HepG2 (cell line): ENCODE data around the gene CCNB1. TPM values are rescaled to one million over a fixed set of nuclear protein-coding genes. Genes with fewer than 3 reads are reported as not detected.
A peak's percentile ranks its signal among the peaks of the same experiment; 100 is the strongest.

ENCODE experiments used
- CHD4 ChIP-seq: fragments of 200-600 bp; sonication (generic); IDR thresholded peaks from 2 replicates; pipeline ENCODE4 v1.7.0; 2017; ENCODE audit warnings: mild to moderate bottlenecking, low read length, borderline replicate concordance
- HNF1B ChIP-seq: sonication (generic); formaldehyde crosslinking; IDR thresholded peaks from 2 replicates; pipeline ENCODE4 v1.5.1; 2020; ENCODE audit warnings: mild to moderate bottlenecking, moderate library complexity, missing genetic modification reagents
- HNF4A ChIP-seq: sonication (generic); formaldehyde crosslinking; IDR thresholded peaks from 2 replicates; pipeline ENCODE4 v1.4.0; 2020; ENCODE audit warnings: missing genetic modification reagents
- MAFF ChIP-seq: IDR thresholded peaks from 2 replicates; pipeline ENCODE4 v1.6.1; 2011; ENCODE audit warnings: low read depth, low read length, improper control_type of control experiment
- MAFK ChIP-seq, 2 experiments: IDR thresholded peaks in 1 of 2; conservative IDR thresholded peaks in 1 of 2; 2 replicates each; pipeline ENCODE4 v1.6.1; 2011; ENCODE audit warnings: improper control_type of control experiment in 2 of 2, low read length in 2 of 2
- MXI1 ChIP-seq: IDR thresholded peaks from 3 replicates; pipeline ENCODE4 v1.6.1; 2012; ENCODE audit warnings: low read depth, low read length, inconsistent platforms, borderline replicate concordance
- NFYB ChIP-seq: sonication (generic); formaldehyde crosslinking; IDR thresholded peaks from 2 replicates; pipeline ENCODE4 v1.4.0; 2020; ENCODE audit warnings: missing genetic modification reagents
- NR2F2 ChIP-seq: IDR thresholded peaks from 2 replicates; pipeline ENCODE4 v1.6.1; 2012; ENCODE audit warnings: low read depth, inconsistent platforms, borderline replicate concordance
- PAXIP1 ChIP-seq: sonication (generic); formaldehyde crosslinking; conservative IDR thresholded peaks from 2 replicates; pipeline ENCODE4 v1.4.0; 2020; ENCODE audit warnings: mild to moderate bottlenecking, missing genetic modification reagents, moderate library complexity
- POGZ ChIP-seq: sonication (generic); formaldehyde crosslinking; IDR thresholded peaks from 2 replicates; pipeline ENCODE4 v1.4.0; 2020; ENCODE audit warnings: mild to moderate bottlenecking, missing genetic modification reagents
- POLR2A ChIP-seq, 2 experiments: IDR thresholded peaks; 2 replicates each; pipeline ENCODE4 v1.6.1; 2011; ENCODE audit warnings: low read depth in 2 of 2, low read length in 2 of 2, mild to moderate bottlenecking in 1 of 2, moderate library complexity in 1 of 2; ENCODE audit not compliant: insufficient read depth in 1 of 2
- RXRB ChIP-seq: IDR thresholded peaks from 2 replicates; pipeline ENCODE4 v1.6.1; 2016; ENCODE audit warnings: borderline replicate concordance, missing genetic modification reagents, missing compliant biosample characterization
- SETDB1 ChIP-seq: sonication (generic); formaldehyde crosslinking; IDR thresholded peaks from 2 replicates; pipeline ENCODE4 v1.5.1; 2020; ENCODE audit warnings: missing genetic modification reagents, mild to moderate bottlenecking, borderline replicate concordance
- ZBTB38 ChIP-seq: sonication (generic); formaldehyde crosslinking; IDR thresholded peaks from 2 replicates; pipeline ENCODE4 v1.5.1; 2020; ENCODE audit warnings: mild to moderate bottlenecking, missing genetic modification reagents
- ZMYM4 ChIP-seq: sonication (generic); formaldehyde crosslinking; IDR thresholded peaks from 2 replicates; pipeline ENCODE4 v1.8.1; 2023; ENCODE audit warnings: mild to moderate bottlenecking, missing genetic modification reagents
- ZNF292 ChIP-seq: sonication (generic); formaldehyde crosslinking; IDR thresholded peaks from 2 replicates; pipeline ENCODE4 v1.8.1; 2022; ENCODE audit warnings: mild to moderate bottlenecking, low read depth, missing genetic modification reagents, borderline replicate concordance
- polyA plus RNA-seq, 8 experiments: library from polyadenylated mRNA; depleted of rRNA in 3 of 8; stranded (reverse) in 7 of 8; unstranded in 1 of 8; fragments of >200 nt; fragmentation: Illumina TruSeq in 4 of 8; extraction: Trizol in 4 of 8; gene quantifications; 2 replicates each; pipeline versions ENCODE4 v1.2.1 to v1.2.3, GENCODE V29; 2011 to 2016; ENCODE audit warnings: low read depth in 4 of 8, missing spikeins in 1 of 8, mixed read lengths in 1 of 8; ENCODE audit not compliant: insufficient read depth in 1 of 8
- total RNA-seq, 5 experiments: library from RNA; depleted of rRNA; stranded (reverse); fragments of >200 nt; fragmentation: Illumina TruSeq; extraction: Trizol; gene quantifications; 2 replicates each; pipeline ENCODE4 v1.2.3, GENCODE V29; 2016; ENCODE audit warnings: low read depth in 1 of 5

Gene CCNB1
- total and polyA plus RNA-seq, 2 of the 13 experiments (the other 11 are each of a cell fraction or from before 2014, with no cell fraction given) = 82.3 to 316 TPM

GRCh38 chr5:69181659-69182293, 14.8 kb downstream of the CCNB1 start (continued):
- TF ChIP-seq PAXIP1 (CRISPR knock-in tag) (peak; percentile 48; the same call in 1 of the 2 replicates), RXRB (peak; percentile 16; the same call in 1 of the 2 replicates), MAFK (conservative IDR thresholded peaks at IDR 0.05 in 1 of 2, IDR thresholded peaks at IDR 0.05 in 1 of 2; ENCODE audit: low read length in 2 of 2) (peak; percentile 38 to 54; a peak in 2 of 4 replicates), MXI1 (peak; percentile 33; the same call in 1 of the 3 replicates), NR2F2 (peak; percentile 33; the same call in 1 of the 2 replicates), MAFF (peak; percentile 63), ZMYM4 (CRISPR knock-in tag) (peak; percentile 98), NFYB (CRISPR knock-in tag) (peak; percentile 91), POGZ (CRISPR knock-in tag) (peak; percentile 95), HNF1B (peak; percentile 58; the same call in 1 of the 2 replicates), CHD4 (peak; percentile 53; the same call in 1 of the 2 replicates), ZBTB38 (CRISPR knock-in tag) (peak; percentile 50; the same call in 1 of the 2 replicates), SETDB1 (CRISPR knock-in tag) (peak; percentile 75; the same call in 1 of the 2 replicates), HNF4A (peak; percentile 28; the same call in 1 of the 2 replicates), ZNF292 (CRISPR knock-in tag) (peak; percentile 75; the same call in 1 of the 2 replicates), POLR2A (IDR thresholded peaks at IDR 0.05; ENCODE audit: insufficient read depth in 1 of 2, low read depth in 2 of 2, low read length in 2 of 2) (peak; percentile 52 to 55; a peak in 2 of 4 replicates)
